OCI-LY7 (cell line): ENCODE results near the gene OR7C2. TPM values are rescaled to one million over a fixed set of nuclear protein-coding genes. Genes with fewer than 3 reads are reported as not detected.

Source experiments
- BruUV-seq: library from RNA; stranded (reverse); fragments of 400-500 nt; replicated peaks from 2 replicates; lab custom pipeline; 2021; lab: Mats Ljungman, UMichigan
- CTCF ChIA-PET: fragments of 300-600 bp; sonication (Branson Sonifier 250); formaldehyde crosslinking; loops from one replicate; lab custom pipeline; 2022; ENCODE audit warnings: antibody characterized with exemption; ENCODE audit not compliant: unreplicated experiment; lab: Charles Lee
- POLR2A ChIA-PET: fragments of 300-600 bp; sonication (Branson Sonifier 250); formaldehyde crosslinking; loops from one replicate; lab custom pipeline; 2022; ENCODE audit warnings: antibody characterized with exemption; lab: Charles Lee
- DNase-seq: peaks from one replicate; pipeline ENCODE4 v3.0.0-alpha.2; 2015; ENCODE audit warnings: low spot score
- H2AFZ ChIP-seq: fragments of 200-600 bp; sonication (generic), shearing (Covaris generic); 2 replicates; pipeline ENCODE4 v1.6.1; 2014; ENCODE audit warnings: mild to moderate bottlenecking, antibody characterized with exemption, low read length, moderate library complexity
- H3K27ac ChIP-seq: fragments of 200-600 bp; sonication (generic); 2 replicates; pipeline ENCODE4 v1.5.1; 2014; ENCODE audit warnings: mixed run types, low read depth, mild to moderate bottlenecking, moderate library complexity, low read length, inconsistent platforms; ENCODE audit not compliant: poor library complexity, severe bottlenecking
- H3K36me3 ChIP-seq: fragments of 200-600 bp; sonication (generic); 2 replicates; pipeline ENCODE4 v1.6.1; 2014; ENCODE audit warnings: mild to moderate bottlenecking, antibody characterized with exemption, low read length, moderate library complexity, mixed read lengths; ENCODE audit not compliant: insufficient read depth
- H3K4me1 ChIP-seq: fragments of 200-600 bp; sonication (generic); 2 replicates; pipeline ENCODE4 v1.5.1; 2014; ENCODE audit warnings: mild to moderate bottlenecking, low read length; ENCODE audit not compliant: insufficient read depth, poor library complexity, severe bottlenecking
- H3K4me2 ChIP-seq: fragments of 200-600 bp; sonication (generic); 2 replicates; pipeline ENCODE4 v1.6.1; 2014; ENCODE audit warnings: mild to moderate bottlenecking, low read length
- H3K4me3 ChIP-seq: fragments of 200-600 bp; sonication (generic); 2 replicates; pipeline ENCODE4 v1.5.1; 2014; ENCODE audit warnings: mild to moderate bottlenecking, low read depth, low read length; ENCODE audit not compliant: poor library complexity, severe bottlenecking
- H3K79me2 ChIP-seq: fragments of 200-600 bp; sonication (generic); 2 replicates; pipeline ENCODE4 v1.6.1; 2016; ENCODE audit warnings: low read depth, mild to moderate bottlenecking, low read length, moderate library complexity, mixed read lengths; ENCODE audit not compliant: insufficient read depth
- H3K9me2 ChIP-seq: fragments of 200-600 bp; sonication (generic); 2 replicates; pipeline ENCODE4 v1.6.1; 2016; ENCODE audit warnings: mild to moderate bottlenecking, low read length, mixed read lengths; ENCODE audit not compliant: insufficient read depth
- H3K9me3 ChIP-seq: fragments of 200-600 bp; sonication (generic); 2 replicates; pipeline ENCODE4 v1.6.1; 2014; ENCODE audit warnings: mild to moderate bottlenecking, mixed run types, low read length, mixed read lengths
- H4K20me1 ChIP-seq: fragments of 200-600 bp; sonication (generic); 2 replicates; pipeline ENCODE4 v1.6.1; 2014; ENCODE audit warnings: mild to moderate bottlenecking, antibody characterized with exemption, low read length, moderate library complexity, mixed read lengths; ENCODE audit not compliant: insufficient read depth
- EZH2phosphoT487 ChIP-seq: fragments of 200-600 bp; sonication (generic); IDR thresholded peaks from 2 replicates; pipeline ENCODE4 v1.6.1; 2018; ENCODE audit warnings: low read depth, borderline replicate concordance, mild to moderate bottlenecking, mixed run types, antibody characterized with exemption, low read length, moderate library complexity, mixed read lengths
- intact Hi-C: fragments of 100-400 bp; cut with micrococcal nuclease; formaldehyde crosslinking; loops from one replicate; pipeline ENCODE4 v1.10.0; 2022; ENCODE audit not compliant: unreplicated experiment
- total RNA-seq, 2 experiments: library from RNA; depleted of rRNA in 1 of 2; stranded (reverse); fragments of >200 nt in 1 of 2; shearing (Covaris generic) in 1 of 2; gene quantifications; 2 replicates each; pipeline ENCODE4 v1.2.3, GENCODE V29; 2014 to 2022
- TF ChIP-seq, protein P1 (sequence below): fragments of 200-600 bp; sonication (generic); conservative IDR thresholded peaks from 2 replicates; pipeline ENCODE4 v1.5.1; 2014; ENCODE audit warnings: mild to moderate bottlenecking, antibody characterized with exemption, low read length, moderate library complexity, mixed read lengths

Gene OR7C2
- total RNA-seq, 2 experiments from 2014 or later = not detected

DNA sequence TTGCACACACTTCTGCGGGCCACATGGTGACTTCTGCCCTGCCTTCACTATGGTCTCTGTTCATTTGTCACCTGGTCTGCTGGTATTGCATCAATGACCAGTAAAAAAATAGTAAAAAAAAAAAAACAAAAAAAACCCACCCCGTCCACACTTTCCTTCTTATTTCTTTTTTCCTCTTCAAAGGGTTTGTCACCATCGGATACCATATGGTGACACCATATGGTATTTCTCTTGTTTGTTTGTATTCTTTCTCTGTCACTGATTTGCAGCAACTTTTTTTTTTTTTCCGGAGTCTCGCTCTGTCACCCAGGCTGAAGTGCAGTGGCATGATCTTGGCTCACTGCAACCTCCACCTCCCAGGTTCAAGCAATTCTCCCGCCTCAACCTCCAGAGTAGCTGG, 26.2 kb upstream of the OR7C2 start:
- Histone ChIP-seq H3K4me2 (no peak overlapping the region), H3K9me2 (no peaks in the 10 kb centered on the region), H2AFZ (no peak overlapping the region), H3K4me3 (no peak overlapping the region), H3K9me3 (no peaks in the 10 kb centered on the region), H4K20me1 (no peaks in the 10 kb centered on the region), H3K4me1 (no peaks in the 10 kb centered on the region), H3K36me3 (no peaks in the 10 kb centered on the region), H3K79me2 (no peaks in the 10 kb centered on the region), H3K27ac (no peak overlapping the region)
- DNase-seq = no peak
- BruUV-seq = no TSS peak
- TF ChIP-seq EZH2phosphoT487 = no peak
- TF ChIP-seq, protein P1, sequence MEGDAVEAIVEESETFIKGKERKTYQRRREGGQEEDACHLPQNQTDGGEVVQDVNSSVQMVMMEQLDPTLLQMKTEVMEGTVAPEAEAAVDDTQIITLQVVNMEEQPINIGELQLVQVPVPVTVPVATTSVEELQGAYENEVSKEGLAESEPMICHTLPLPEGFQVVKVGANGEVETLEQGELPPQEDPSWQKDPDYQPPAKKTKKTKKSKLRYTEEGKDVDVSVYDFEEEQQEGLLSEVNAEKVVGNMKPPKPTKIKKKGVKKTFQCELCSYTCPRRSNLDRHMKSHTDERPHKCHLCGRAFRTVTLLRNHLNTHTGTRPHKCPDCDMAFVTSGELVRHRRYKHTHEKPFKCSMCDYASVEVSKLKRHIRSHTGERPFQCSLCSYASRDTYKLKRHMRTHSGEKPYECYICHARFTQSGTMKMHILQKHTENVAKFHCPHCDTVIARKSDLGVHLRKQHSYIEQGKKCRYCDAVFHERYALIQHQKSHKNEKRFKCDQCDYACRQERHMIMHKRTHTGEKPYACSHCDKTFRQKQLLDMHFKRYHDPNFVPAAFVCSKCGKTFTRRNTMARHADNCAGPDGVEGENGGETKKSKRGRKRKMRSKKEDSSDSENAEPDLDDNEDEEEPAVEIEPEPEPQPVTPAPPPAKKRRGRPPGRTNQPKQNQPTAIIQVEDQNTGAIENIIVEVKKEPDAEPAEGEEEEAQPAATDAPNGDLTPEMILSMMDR = no peak
- intact Hi-C loops = no loop called here
- CTCF ChIA-PET = no interaction called here
- POLR2A ChIA-PET = no interaction called here

DNA sequence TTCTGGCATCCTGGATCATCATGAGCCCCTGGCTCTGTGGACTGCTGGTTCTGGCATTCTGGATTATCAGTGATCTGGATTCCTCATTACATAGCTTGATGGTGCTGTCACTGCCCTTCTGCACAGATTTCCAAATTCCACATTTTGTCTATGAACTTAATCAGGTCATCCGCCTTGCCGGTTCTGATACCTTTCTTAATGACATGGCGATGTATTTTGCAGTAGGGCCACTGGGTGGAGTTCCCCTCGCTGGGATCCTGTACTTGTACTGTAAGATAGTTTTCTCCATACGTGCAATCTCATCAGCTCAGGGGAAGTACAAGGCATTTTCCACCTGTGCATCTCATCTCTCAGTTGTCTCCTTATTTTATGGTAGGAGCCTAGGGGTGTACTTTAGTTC, 24.4 kb upstream of the OR7C2 start:
- DNase-seq = peak; percentile 4
- Histone ChIP-seq H3K4me3 (no peak overlapping the region), H2AFZ (no peak overlapping the region), H3K36me3 (no peaks in the 10 kb centered on the region), H3K4me1 (no peaks in the 10 kb centered on the region), H3K79me2 (no peaks in the 10 kb centered on the region), H3K9me3 (no peaks in the 10 kb centered on the region), H4K20me1 (no peaks in the 10 kb centered on the region), H3K9me2 (no peaks in the 10 kb centered on the region), H3K27ac (no peak overlapping the region), H3K4me2 (no peak overlapping the region)
- TF ChIP-seq, protein P1 = peak; percentile 38
- no peak for TF ChIP-seq EZH2phosphoT487
- intact Hi-C loops = no loop called here
- ChIA-PET POLR2A (no interaction called here), CTCF (no interaction called here)
- BruUV-seq = no TSS peak

DNA sequence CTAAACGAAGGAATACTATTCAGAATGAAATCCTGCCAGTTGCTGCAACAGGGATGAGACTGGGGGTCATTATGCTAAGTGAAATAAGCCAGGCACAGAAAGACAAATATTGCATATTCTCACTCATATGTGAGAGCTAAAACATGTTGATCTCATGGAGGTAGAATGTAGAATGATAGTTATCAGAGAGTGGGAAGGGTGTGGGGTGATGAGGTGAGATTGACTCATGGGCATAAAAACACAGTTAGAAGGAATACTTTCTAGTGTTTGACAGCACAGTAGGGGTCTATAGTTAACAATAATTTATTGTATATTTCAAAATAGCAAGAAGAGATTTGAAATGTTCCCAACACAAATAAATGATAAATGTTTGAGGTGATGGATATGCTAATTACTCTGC, 7.8 kb upstream of the OR7C2 start:
- Histone ChIP-seq H3K9me2 (no peaks in the 10 kb centered on the region), H3K4me1 (no peaks in the 10 kb centered on the region), H3K79me2 (no peaks in the 10 kb centered on the region), H3K4me2 (no peak overlapping the region), H4K20me1 (no peaks in the 10 kb centered on the region), H3K36me3 (no peaks in the 10 kb centered on the region), H3K4me3 (no peak overlapping the region), H3K27ac (no peak overlapping the region), H2AFZ (no peak overlapping the region), H3K9me3 (no peaks in the 10 kb centered on the region)
- TF ChIP-seq, protein P1 = no peak
- no peak for TF ChIP-seq EZH2phosphoT487
- intact Hi-C loops = no loop called here
- ChIA-PET POLR2A (no interaction called here), CTCF (no interaction called here)
- no TSS peak for BruUV-seq
- no peak for DNase-seq
